Neuronal stem cell (in vitro differentiated cells): ENCODE data around the gene ST6GALNAC3.
"Not testable (repeated sequence)": the region's sequence is repeated elsewhere in the genome, so short reads cannot be mapped to it uniquely, and the experiment has no call there.

ENCODE experiments used
- DNase-seq: peaks from one replicate; pipeline ENCODE4 v3.0.0-alpha.2; 2013; ENCODE audit warnings: low spot score
- H2AFZ ChIP-seq: one replicate; pipeline ENCODE4 v1.6.1; 2013; ENCODE audit warnings: mild to moderate bottlenecking, low read length, inconsistent platforms
- H2AK5ac ChIP-seq: 2 replicates; pipeline ENCODE4 v1.6.1; 2013; ENCODE audit warnings: low read depth, mild to moderate bottlenecking, inconsistent platforms, low read length, moderate library complexity, mixed read lengths
- H2BK120ac ChIP-seq: 2 replicates; pipeline ENCODE4 v1.6.1; 2013; ENCODE audit warnings: low read depth, mild to moderate bottlenecking, inconsistent platforms, low read length, moderate library complexity, mixed read lengths
- H2BK12ac ChIP-seq: one replicate; pipeline ENCODE4 v1.6.1; 2013; ENCODE audit warnings: low read length, inconsistent platforms
- H2BK15ac ChIP-seq: 2 replicates; pipeline ENCODE4 v1.6.1; 2013; ENCODE audit warnings: mild to moderate bottlenecking, low read length, inconsistent platforms, mixed read lengths
- H2BK5ac ChIP-seq: one replicate; pipeline ENCODE4 v1.6.1; 2013; ENCODE audit warnings: inconsistent platforms, mild to moderate bottlenecking, low read length, moderate library complexity
- H3K14ac ChIP-seq: one replicate; pipeline ENCODE4 v1.6.1; 2013; ENCODE audit warnings: low read length, inconsistent platforms
- H3K18ac ChIP-seq: 2 replicates; pipeline ENCODE4 v1.6.1; 2013; ENCODE audit warnings: low read length, inconsistent platforms
- H3K23ac ChIP-seq: 2 replicates; pipeline ENCODE4 v1.6.1; 2013; ENCODE audit warnings: low read depth, mild to moderate bottlenecking, mixed read lengths, low read length, inconsistent platforms; ENCODE audit not compliant: poor library complexity
- H3K27ac ChIP-seq: replicated peaks from 3 replicates; pipeline ENCODE4 v1.5.1; 2013; ENCODE audit warnings: low read length, inconsistent platforms
- H3K27me3 ChIP-seq, 3 experiments: 2 replicates each; pipeline ENCODE4 v1.6.1; 2013; ENCODE audit warnings: low read length in 3 of 3, mild to moderate bottlenecking in 2 of 3, inconsistent platforms in 1 of 3, low read depth in 1 of 3, mixed read lengths in 1 of 3, moderate library complexity in 1 of 3; ENCODE audit not compliant: control insufficient read depth in 3 of 3, insufficient read depth in 3 of 3
- H3K36me3 ChIP-seq, 2 donors: replicated peaks in 1 of 2; 2 replicates each; pipeline ENCODE4 v1.6.1; 2013; ENCODE audit warnings: low read length in 2 of 2; ENCODE audit not compliant: control insufficient read depth in 2 of 2, insufficient read depth in 2 of 2
- H3K4ac ChIP-seq: 2 replicates; pipeline ENCODE4 v1.6.1; 2013; ENCODE audit warnings: inconsistent platforms, mild to moderate bottlenecking, low read length, moderate library complexity
- H3K4me1 ChIP-seq, 2 donors: 1 replicate in 1 of 2; 2 replicates in 1 of 2; pipeline ENCODE4 v1.6.1; 2013; ENCODE audit warnings: low read length in 2 of 2, low read depth in 1 of 2; ENCODE audit not compliant: control insufficient read depth in 2 of 2, insufficient read depth in 1 of 2
- H3K4me2 ChIP-seq: one replicate; pipeline ENCODE4 v1.6.1; 2013; ENCODE audit warnings: mild to moderate bottlenecking, low read length, inconsistent platforms; ENCODE audit not compliant: insufficient read depth, poor library complexity, severe bottlenecking
- H3K4me3 ChIP-seq, 2 donors: 2 replicates each; pipeline ENCODE4 v1.5.1; 2013; ENCODE audit warnings: low read length in 2 of 2, mild to moderate bottlenecking in 2 of 2, inconsistent platforms in 1 of 2, moderate library complexity in 1 of 2
- H3K79me1 ChIP-seq: one replicate; pipeline ENCODE4 v1.6.1; 2013; ENCODE audit warnings: low read depth, mild to moderate bottlenecking, inconsistent platforms, low read length, moderate library complexity
- H3K9ac ChIP-seq: one replicate; pipeline ENCODE4 v1.6.1; 2013; ENCODE audit warnings: mild to moderate bottlenecking, low read depth, low read length, inconsistent platforms; ENCODE audit not compliant: poor library complexity
- H3K9me3 ChIP-seq, 2 donors: replicated peaks in 1 of 2; 2 replicates each; pipeline versions ENCODE3 to v1.6.1; 2013; ENCODE audit warnings: low read length in 2 of 2, mild to moderate bottlenecking in 2 of 2, inconsistent platforms in 1 of 2, low read depth in 1 of 2, mixed read lengths in 1 of 2, moderate library complexity in 1 of 2; ENCODE audit not compliant: control insufficient read depth in 2 of 2, insufficient read depth in 1 of 2
- H4K8ac ChIP-seq: one replicate; pipeline ENCODE4 v1.6.1; 2013; ENCODE audit warnings: low read depth, mild to moderate bottlenecking, inconsistent platforms, low read length, moderate library complexity
- H4K91ac ChIP-seq: one replicate; pipeline ENCODE4 v1.6.1; 2013; ENCODE audit warnings: low read length, low read depth, mild to moderate bottlenecking, inconsistent platforms; ENCODE audit not compliant: poor library complexity
- WGBS, 2 donors: extraction: QIAGEN DNeasy Blood & Tissue Kit; methylation state at CpG; one replicate each; pipeline ENCODE4 v1.1.7; 2013; ENCODE audit warnings: missing lambda C conversion rate in 2 of 2, mixed read lengths in 1 of 2; ENCODE audit not compliant: insufficient read length in 2 of 2, insufficient replicate concordance in 1 of 2; ENCODE audit errors: extremely low coverage in 2 of 2; 5-methylcytosine and 5-hydroxymethylcytosine counted together

Gene ST6GALNAC3

DNA sequence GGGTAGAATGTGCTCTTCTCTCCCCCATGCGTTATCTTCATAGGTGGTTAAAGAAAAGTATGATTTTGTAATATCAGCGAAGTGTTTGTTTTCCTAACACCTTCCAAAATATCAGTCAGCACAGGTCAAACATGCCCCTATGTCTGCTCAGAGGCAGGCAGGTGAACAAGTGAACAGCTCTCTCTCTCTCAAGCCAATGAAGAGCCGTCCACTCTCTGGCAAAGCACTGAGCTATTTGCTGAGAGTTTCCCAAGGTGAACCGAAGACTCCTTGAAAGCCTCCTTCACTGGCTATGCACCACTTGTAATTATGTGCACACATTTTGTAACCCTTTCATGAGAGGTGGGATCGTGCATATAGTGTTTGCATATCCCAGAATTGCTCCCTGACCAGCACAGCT, 47.7 kb downstream of the ST6GALNAC3 start:
- Histone ChIP-seq H2AFZ (no peak overlapping the region), H3K4me2 (no peak overlapping the region), H3K4ac (no peak overlapping the region), H3K36me3 (no peaks in the 10 kb centered on the region), H3K4me3 (no peak overlapping the region), H3K9ac (no peak overlapping the region), H2BK15ac (no peak overlapping the region), H2BK12ac (no peak overlapping the region), H4K91ac (no peak overlapping the region), H4K8ac (no peak overlapping the region), H3K18ac (no peak overlapping the region), H2AK5ac (no peak overlapping the region), H3K23ac (no peak overlapping the region), H3K14ac (no peak overlapping the region), H2BK5ac (no peak overlapping the region), H3K4me1 (peaks cover 0 to 2% of the 10 kb centered on the region in 2 donors), H3K79me1 (no peaks in the 10 kb centered on the region), H3K27ac (no peak overlapping the region), H2BK120ac (no peak overlapping the region), H3K27me3 (no peaks in the 10 kb centered on the region), H3K9me3 (no peaks in the 10 kb centered on the region)
- DNase-seq = no peak
- WGBS, 2 donors = no CpG with 5 or more reads among the region's 5 CpGs

DNA sequence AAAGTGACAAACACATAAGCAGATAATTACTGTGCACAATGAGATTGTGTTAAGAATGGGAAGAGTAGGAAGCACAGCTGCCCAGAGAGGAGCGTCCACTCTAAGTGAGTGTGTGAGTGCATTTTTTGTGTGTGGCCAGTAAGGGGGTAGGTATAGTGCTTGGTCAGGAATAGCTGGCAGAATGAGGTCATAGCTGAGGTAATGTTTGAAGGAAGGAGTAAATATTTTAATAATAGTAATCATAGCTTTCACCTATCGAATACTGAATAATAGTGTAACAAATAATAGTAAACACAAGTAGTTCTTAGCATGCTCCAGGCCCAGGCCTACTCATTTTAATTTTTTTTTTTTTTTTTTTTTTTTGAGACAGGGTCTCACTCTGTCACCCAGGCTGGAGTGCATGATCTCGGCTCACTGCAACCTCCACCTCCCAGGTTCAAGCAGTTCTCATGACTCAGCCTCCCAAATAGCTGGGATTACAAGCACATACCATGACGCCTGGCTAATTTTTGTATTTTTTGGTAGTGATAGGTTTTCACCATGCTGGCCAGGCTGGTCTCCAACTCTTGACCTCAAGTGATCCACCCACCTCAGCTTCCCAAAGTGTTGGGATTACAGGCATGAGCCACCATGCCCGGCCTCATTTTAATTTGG, 49.0 kb downstream of the ST6GALNAC3 start:
- H2AK5ac ChIP-seq, H2BK15ac ChIP-seq, H2BK120ac ChIP-seq, H3K4ac ChIP-seq, H3K9ac ChIP-seq, H3K36me3 ChIP-seq, H3K14ac ChIP-seq, H4K91ac ChIP-seq, H3K9me3 ChIP-seq, H3K4me1 ChIP-seq, H2BK5ac ChIP-seq, H3K79me1 ChIP-seq, H3K27ac ChIP-seq, H3K4me3 ChIP-seq, H3K27me3 ChIP-seq, H4K8ac ChIP-seq, DNase-seq, H2BK12ac ChIP-seq, H3K23ac ChIP-seq, H3K4me2 ChIP-seq, H2AFZ ChIP-seq, H3K18ac ChIP-seq: not testable (repeated sequence)
- no CpG with 5 or more reads among the region's 5 CpGs for WGBS, 2 donors

DNA sequence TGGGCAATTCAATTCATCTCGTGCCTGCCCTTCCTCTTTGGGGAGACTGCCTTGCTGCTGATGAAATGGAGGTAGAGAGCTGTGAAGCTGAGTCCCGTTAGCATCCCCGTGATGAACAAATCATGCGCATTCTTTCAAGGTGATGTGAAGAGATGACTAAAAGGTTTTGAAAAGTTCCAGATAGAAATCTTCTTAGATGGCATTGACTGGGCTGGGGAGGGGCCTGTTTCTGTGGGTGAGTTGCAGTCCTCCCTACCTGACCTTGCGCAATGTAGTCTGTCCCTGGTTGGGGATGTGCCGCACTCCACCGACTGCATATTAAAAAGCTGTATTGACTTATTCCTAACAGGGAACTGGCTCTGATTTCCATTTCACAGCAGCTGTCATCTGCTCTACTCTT, 49.6 kb downstream of the ST6GALNAC3 start:
- no peak overlapping the region for H2AFZ ChIP-seq
- no peaks in the 10 kb centered on the region for H3K27me3 ChIP-seq
- no peaks in the 10 kb centered on the region for H3K79me1 ChIP-seq
- no peak overlapping the region for H2BK5ac ChIP-seq
- no peak overlapping the region for H3K4ac ChIP-seq
- H3K9ac ChIP-seq = no peak overlapping the region
- H2BK15ac ChIP-seq = no peak overlapping the region
- no peak overlapping the region for H4K8ac ChIP-seq
- H3K36me3 ChIP-seq = peaks cover 0 to 8% of the 10 kb centered on the region in 2 donors
- no peak overlapping the region for H3K4me2 ChIP-seq
- H3K9me3 ChIP-seq = no peaks in the 10 kb centered on the region
- H3K4me3 ChIP-seq = no peak overlapping the region
- H4K91ac ChIP-seq = no peak overlapping the region
- no peak overlapping the region for H2BK120ac ChIP-seq
- no peak overlapping the region for H3K18ac ChIP-seq
- no CpG with 5 or more reads among the region's 7 CpGs for WGBS, 2 donors
- H3K14ac ChIP-seq = no peak overlapping the region
- no peaks in the 10 kb centered on the region for H3K4me1 ChIP-seq
- H3K27ac ChIP-seq = no peak overlapping the region
- DNase-seq = no peak
- no peak overlapping the region for H3K23ac ChIP-seq
- no peak overlapping the region for H2BK12ac ChIP-seq
- H2AK5ac ChIP-seq = no peak overlapping the region

DNA sequence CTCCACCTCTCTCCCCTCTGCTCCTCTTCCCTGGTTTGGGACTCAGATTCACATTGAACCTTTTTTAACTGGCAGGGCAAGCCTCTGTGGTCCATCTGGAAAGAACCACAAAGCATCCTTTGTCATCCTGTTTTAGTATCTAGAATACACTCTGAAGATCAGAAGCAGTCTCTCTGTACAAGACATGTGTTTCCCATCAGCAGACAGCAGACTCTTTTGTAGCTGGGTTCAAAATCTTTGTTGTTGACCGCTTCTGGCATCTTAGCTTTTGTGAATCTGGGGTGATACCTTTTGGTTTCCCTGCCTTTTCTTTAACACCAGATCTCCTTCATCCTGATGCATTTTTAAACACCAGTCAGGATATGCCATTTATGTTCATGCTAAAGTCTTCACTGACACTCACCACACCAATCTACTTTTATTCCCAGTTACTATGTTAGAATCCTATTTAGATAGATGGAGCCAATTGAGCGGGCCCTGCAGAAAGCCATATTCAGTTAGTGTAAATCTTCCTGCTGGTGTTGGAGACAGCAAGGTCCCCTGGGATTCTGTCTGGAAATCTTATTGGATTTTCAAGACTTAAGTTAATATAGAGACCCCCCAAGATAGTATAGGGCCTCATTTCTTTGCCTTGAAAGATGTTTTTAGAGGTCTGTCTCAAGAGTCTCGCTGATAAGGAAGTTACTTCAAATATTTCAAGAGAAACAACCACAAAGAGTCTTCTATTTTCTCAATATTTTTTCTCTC, 51.1 kb downstream of the ST6GALNAC3 start:
- Histone ChIP-seq H3K27ac (no peak overlapping the region), H2AFZ (no peak overlapping the region), H3K18ac (no peak overlapping the region), H4K8ac (no peak overlapping the region), H3K14ac (no peak overlapping the region), H3K23ac (no peak overlapping the region), H2AK5ac (no peak overlapping the region), H3K4ac (no peak overlapping the region), H2BK5ac (no peak overlapping the region), H3K4me2 (no peak overlapping the region), H2BK15ac (no peak overlapping the region), H3K9me3 (no peaks in the 10 kb centered on the region), H3K9ac (no peak overlapping the region), H3K4me1 (peaks cover 0 to 2% of the 10 kb centered on the region in 2 donors), H3K27me3 (no peaks in the 10 kb centered on the region), H3K79me1 (no peaks in the 10 kb centered on the region), H2BK120ac (no peak overlapping the region), H3K36me3 (peaks cover 0 to 8% of the 10 kb centered on the region in 2 donors), H4K91ac (no peak overlapping the region), H2BK12ac (no peak overlapping the region), H3K4me3 (no peak overlapping the region)
- DNase-seq = no peak
- WGBS, 2 donors = no CpG with 5 or more reads among the region's 3 CpGs
